Forelimb muscle (tissue), 1 donor: ENCODE results near the gene GDPD4. TPM values are rescaled to one million over a fixed set of nuclear protein-coding genes. Genes with fewer than 3 reads are reported as not detected.

Source experiments
- DNase-seq: peaks from one replicate; pipeline ENCODE4 v3.0.0-alpha.2; 2013; ENCODE audit warnings: low read depth
- polyA plus RNA-seq: library from polyadenylated mRNA; unstranded; fragments of 120-200 nt; gene quantifications from one replicate; pipeline ENCODE4 v1.2.1, GENCODE V29; 2013; ENCODE audit not compliant: insufficient read length

Gene GDPD4
- polyA plus RNA-seq, 1 donor = 0.09 TPM

GRCh38 chr11:77206264-77207018 lies 95.0 kb downstream of the GDPD4 start:
- DNase-seq = no peak

GRCh38 chr11:77205467-77206263 lies 95.8 kb downstream of the GDPD4 start:
- DNase-seq = no peak

GRCh38 chr11:77204754-77205466 lies 96.6 kb downstream of the GDPD4 start:
- no peak for DNase-seq

GRCh38 chr11:77203901-77204753 lies 97.4 kb downstream of the GDPD4 start:
- no peak for DNase-seq

GRCh38 chr11:77202941-77203900 lies 98.3 kb downstream of the GDPD4 start:
- DNase-seq = no peak

GRCh38 chr11:77201991-77202841 lies 99.3 kb downstream of the GDPD4 start:
- no peak for DNase-seq

GRCh38 chr11:77201370-77201769 lies 100.1 kb downstream of the GDPD4 start:
- no peak for DNase-seq

- DNase-seq = no peak
Observed at GRCh38 chr11:77200351-77201268, 100.9 kb downstream of the GDPD4 start.

GRCh38 chr11:77199137-77199745 lies 102.2 kb downstream of the GDPD4 start:
- no peak for DNase-seq

GRCh38 chr11:77198440-77198849 lies 103.0 kb downstream of the GDPD4 start:
- DNase-seq = no peak

- no peak for DNase-seq
Observed at GRCh38 chr11:77197626-77198320, 103.7 kb downstream of the GDPD4 start.

- no peak for DNase-seq
Observed at GRCh38 chr11:77196961-77197360, 104.5 kb downstream of the GDPD4 start.

GRCh38 chr11:77195071-77195755 lies 106.3 kb downstream of the GDPD4 start:
- DNase-seq = no peak

GRCh38 chr11:77193911-77194830 lies 107.3 kb downstream of the GDPD4 start:
- no peak for DNase-seq

GRCh38 chr11:77193167-77193566 lies 108.3 kb downstream of the GDPD4 start:
- no peak for DNase-seq
